Esophagus squamous epithelium (tissue), 5 donors: ENCODE data around the gene SLC17A7. TPM values are rescaled to one million over a fixed set of nuclear protein-coding genes. Genes with fewer than 3 reads are reported as not detected.

Source experiments
- DNase-seq: peaks from one replicate; lab custom pipeline; 2025; lab: John Stamatoyannopoulos, UW
- H3K27ac ChIP-seq, 4 donors: fragments of 200-600 bp; sonication (generic); one replicate each; pipeline ENCODE4 v1.5.1; 2016 to 2019; ENCODE audit warnings: mild to moderate bottlenecking in 1 of 4
- H3K27me3 ChIP-seq, 4 donors: fragments of 200-600 bp; sonication (generic); 1 replicate in 3 of 4; 2 replicates in 1 of 4; pipeline versions ENCODE4 v1.5.1 to v1.6.0; 2017 to 2021; ENCODE audit warnings: antibody characterized with exemption in 1 of 4
- H3K36me3 ChIP-seq, 3 donors: fragments of 200-600 bp; sonication (generic); one replicate each; pipeline ENCODE4 v1.5.1; 2016 to 2019
- H3K4me1 ChIP-seq, 3 donors: fragments of 200-600 bp; sonication (generic); one replicate each; pipeline ENCODE4 v1.5.1; 2017 to 2019
- H3K4me3 ChIP-seq, 4 donors: fragments of 200-600 bp; sonication (generic); 1 replicate in 3 of 4; 2 replicates in 1 of 4; pipeline ENCODE4 v1.5.1; 2016 to 2019; ENCODE audit warnings: mild to moderate bottlenecking in 2 of 4, moderate library complexity in 1 of 4
- H3K9me3 ChIP-seq, 3 donors: fragments of 200-600 bp; sonication (generic); one replicate each; pipeline ENCODE4 v1.5.1; 2016 to 2019
- CTCF ChIP-seq, 6 experiments: fragments of 450-650 bp in 4 of 6; fragments of 200-600 bp in 2 of 6; sonication (generic) in 2 of 6; IDR thresholded peaks; one replicate each; pipeline ENCODE4 v1.5.1; 2016 to 2019; ENCODE audit warnings: antibody characterized with exemption in 6 of 6, mild to moderate bottlenecking in 4 of 6, moderate library complexity in 4 of 6
- POLR2A ChIP-seq, 4 donors: fragments of 450-650 bp; IDR thresholded peaks; one replicate each; pipeline ENCODE4 v1.6.1; 2017; ENCODE audit warnings: antibody characterized with exemption in 4 of 4, mild to moderate bottlenecking in 4 of 4, moderate library complexity in 3 of 4
- WGBS, 2 donors: methylation state at CpG; one replicate each; pipeline ENCODE4 v1.1.5; 2018; 5-methylcytosine and 5-hydroxymethylcytosine counted together
- intact Hi-C: fragments of 100-400 bp; cut with DNase I; formaldehyde crosslinking; loops from one replicate; pipeline ENCODE4 v1.15.0; 2022
- total RNA-seq, 4 donors: library from RNA; depleted of rRNA; stranded (reverse); fragments of >200 nt; gene quantifications; one replicate each; pipeline ENCODE4 v1.1.0, GENCODE V29; 2016
- donor health status: DM: yes; HTN: yes; CAD: no.

The SLC17A7 gene
- total RNA-seq, 4 donors from 2014 or later, result 0.13 to 1.5 (median 0.40) TPM

DNA sequence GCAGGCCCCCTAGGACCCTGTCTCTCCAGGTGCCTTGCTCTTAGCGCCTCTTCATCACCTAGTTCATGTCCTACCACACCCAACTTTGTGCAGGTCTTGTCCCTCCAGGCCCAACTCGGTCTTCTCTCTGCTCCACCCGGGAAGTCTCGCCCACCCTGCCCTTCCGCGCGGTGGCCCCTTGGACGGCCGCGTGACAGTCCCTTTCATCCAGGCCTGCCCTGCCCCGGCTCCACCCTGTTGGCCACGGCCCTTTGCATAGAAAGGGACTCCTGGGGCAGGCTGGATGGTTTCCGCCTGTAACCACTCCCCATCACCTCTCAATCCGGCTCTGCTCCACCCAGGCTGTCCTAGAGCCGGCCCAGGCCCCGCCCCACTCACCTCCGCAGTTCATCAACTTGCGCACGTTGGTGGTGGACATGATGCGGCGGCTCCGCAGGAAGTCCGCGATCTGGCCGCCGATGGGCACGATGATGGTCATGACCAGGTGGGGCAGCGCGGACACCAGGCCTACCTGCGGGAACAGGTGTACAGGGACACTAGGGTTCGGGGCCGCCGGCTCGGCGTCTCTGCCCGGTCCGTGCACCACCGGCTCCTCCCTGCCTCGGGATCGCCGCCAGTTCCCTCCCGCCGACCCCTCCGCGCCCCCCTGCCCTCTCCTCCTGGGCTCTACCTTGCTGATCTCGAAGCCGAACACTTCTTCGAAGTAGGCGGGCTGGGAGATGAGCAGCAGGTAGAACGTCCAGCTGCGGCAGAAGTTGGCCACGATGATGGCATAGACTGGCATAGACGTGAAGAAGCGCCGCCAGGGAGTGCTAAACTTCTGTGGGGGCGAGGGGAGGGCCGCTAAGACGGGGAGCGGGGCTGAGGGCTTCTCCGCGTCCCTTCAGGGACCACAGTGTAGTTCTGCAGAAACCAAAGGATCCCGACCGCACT, 8.9 kb downstream of the SLC17A7 start:
- TF ChIP-seq CTCF (IDR thresholded peaks at IDR 0.05), result no peak
- no peak for TF ChIP-seq POLR2A (IDR thresholded peaks at IDR 0.05)
- Histone ChIP-seq H3K27me3 (peaks cover 28 to 100% (median 48%) of the 10 kb centered on the region in 4 donors), H3K4me3 (no peak overlapping the region), H3K27ac (no peak overlapping the region), H3K9me3 (no peaks in the 10 kb centered on the region), H3K36me3 (no peaks in the 10 kb centered on the region), H3K4me1 (peaks cover 11 to 23% (median 11%) of the 10 kb centered on the region in 3 donors)
- WGBS, 2 donors, result 30 to 31% methylated on average over 13 to 21 of the region's 63 CpGs
- intact Hi-C loops, result no loop called here
- no peak for DNase-seq

GRCh38 chr19:49431330-49431749, 10.0 kb downstream of the SLC17A7 start:
- DNase-seq, result no peak
- no peaks in the 10 kb centered on the region for H3K36me3 ChIP-seq
- no peak overlapping the region for H3K4me3 ChIP-seq
- no peak overlapping the region for H3K27ac ChIP-seq
- intact Hi-C loops, result no loop called here
- H3K4me1 ChIP-seq, result peaks cover 11 to 23% (median 11%) of the 10 kb centered on the region in 3 donors
- peaks cover 22 to 100% (median 47%) of the 10 kb centered on the region in 4 donors for H3K27me3 ChIP-seq
- TF ChIP-seq CTCF (IDR thresholded peaks at IDR 0.05) (no peak), POLR2A (IDR thresholded peaks at IDR 0.05) (no peak)
- WGBS, 2 donors, result 40 to 50% methylated on average over 23 to 25 of the region's 29 CpGs
- H3K9me3 ChIP-seq, result no peaks in the 10 kb centered on the region

DNA sequence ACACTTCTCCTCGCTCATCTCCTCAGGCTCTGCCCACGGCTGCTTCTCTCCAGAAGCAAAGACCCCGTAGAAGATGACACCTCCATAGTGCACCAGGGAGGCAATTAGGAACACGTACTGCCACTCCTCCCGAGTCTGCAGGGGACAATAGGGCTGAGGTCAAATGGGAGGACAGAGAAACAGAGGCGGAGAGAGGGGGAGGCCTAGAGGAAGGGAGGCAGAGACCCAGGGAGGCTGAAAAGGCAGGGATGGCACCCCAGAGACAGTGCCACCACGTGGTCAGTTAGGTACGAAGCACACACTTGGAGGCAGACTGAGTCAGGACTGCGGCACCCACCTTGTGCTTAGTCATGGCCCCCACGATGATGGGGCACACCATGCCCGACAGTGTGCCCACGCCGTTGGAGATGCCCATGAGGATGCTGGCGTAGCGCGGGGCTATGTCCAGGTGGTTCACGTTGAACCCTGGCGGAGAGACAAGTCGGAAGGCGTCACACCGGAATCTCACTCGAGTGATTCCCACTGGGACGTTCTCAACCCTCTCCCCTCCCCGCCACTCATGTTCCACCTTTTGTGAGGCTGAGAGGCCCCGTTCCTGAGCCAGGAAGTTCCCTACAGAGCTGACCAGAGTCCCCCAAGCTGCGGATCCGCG, 10.5 kb downstream of the SLC17A7 start:
- Histone ChIP-seq H3K4me1 (peaks cover 11 to 23% (median 11%) of the 10 kb centered on the region in 3 donors), H3K9me3 (no peaks in the 10 kb centered on the region), H3K4me3 (no peak overlapping the region), H3K36me3 (no peaks in the 10 kb centered on the region), H3K27ac (no peak overlapping the region), H3K27me3 (peaks cover 22 to 100% (median 49%) of the 10 kb centered on the region in 4 donors)
- no peak for DNase-seq
- WGBS, 2 donors, result 26 to 73% methylated on average over 6 to 20 of the region's 28 CpGs
- TF ChIP-seq CTCF (IDR thresholded peaks at IDR 0.05) (peak in 1 of 6 experiments; percentile 7), POLR2A (IDR thresholded peaks at IDR 0.05) (no peak)
- intact Hi-C loops, result no loop called here

DNA sequence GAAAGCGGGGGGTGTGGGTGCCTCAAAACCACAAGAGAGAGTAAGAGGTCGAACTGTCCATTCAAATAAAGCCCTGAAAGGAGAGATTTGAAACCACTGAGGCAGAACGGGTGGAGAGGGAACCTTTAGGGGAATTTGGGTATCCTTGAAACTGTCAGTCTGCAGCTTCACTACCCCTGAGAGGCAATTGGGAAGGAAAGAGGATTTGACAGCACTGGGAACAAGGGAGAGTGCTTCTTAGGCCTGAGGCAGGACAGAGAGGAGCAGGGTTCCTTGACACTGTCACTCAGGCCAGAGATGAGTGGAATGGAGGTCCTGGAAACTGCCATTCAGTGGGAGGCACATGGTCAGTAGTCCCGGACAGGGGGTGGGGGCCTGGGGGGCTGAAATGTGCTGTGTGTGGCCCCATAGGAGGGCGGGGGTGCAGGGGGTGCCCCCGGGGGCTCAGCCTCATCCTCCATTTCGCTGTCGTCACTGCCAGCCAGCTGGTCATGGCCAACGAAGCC, 11.1 kb downstream of the SLC17A7 start:
- DNase-seq, result no peak
- Histone ChIP-seq H3K4me1 (peaks cover 11 to 23% (median 11%) of the 10 kb centered on the region in 3 donors), H3K27ac (no peak overlapping the region), H3K9me3 (no peaks in the 10 kb centered on the region), H3K27me3 (peaks cover 22 to 100% (median 55%) of the 10 kb centered on the region in 4 donors), H3K36me3 (no peaks in the 10 kb centered on the region), H3K4me3 (no peak overlapping the region)
- intact Hi-C loops, result no loop called here
- TF ChIP-seq POLR2A (IDR thresholded peaks at IDR 0.05) (no peak), CTCF (IDR thresholded peaks at IDR 0.05) (no peak)
- 66 to 70% methylated on average over 7 of the region's 9 CpGs for WGBS, 2 donors
